HCT116 (cell line): ENCODE results near the gene GNLY. TPM values are rescaled to one million over a fixed set of nuclear protein-coding genes. Genes with fewer than 3 reads are reported as not detected.

Experiments used
- ATAC-seq: fragments of 200-7000 bp; cut with Tn5 transposase; 2 replicates; pipeline ENCODE4 v1.9.1; 2020; ENCODE audit warnings: mild to moderate bottlenecking, moderate library complexity
- BruUV-seq: library from RNA; stranded (reverse); fragments of 400-500 nt; replicated peaks from 2 replicates; lab custom pipeline; 2021; lab: Mats Ljungman, UMichigan
- CTCF ChIA-PET: fragments of 300-600 bp; sonication (Branson Sonifier 250); formaldehyde crosslinking; loops from one replicate; lab custom pipeline; 2021; ENCODE audit warnings: antibody characterized with exemption; lab: Charles Lee
- POLR2A ChIA-PET: fragments of 300-600, 350-600 bp; sonication (Branson Sonifier 250); formaldehyde crosslinking; loops from one replicate; lab custom pipeline; 2021; ENCODE audit warnings: antibody characterized with exemption; lab: Charles Lee
- RAD21 ChIA-PET, 2 experiments: fragments of 300-600 bp; sonication (Branson Sonifier 250); formaldehyde crosslinking; loops; one replicate each; lab custom pipeline; 2023; ENCODE audit warnings: low total read pairs in 2 of 2; ENCODE audit not compliant: uncharacterized antibody in 2 of 2, unreplicated experiment in 2 of 2, low non-redundant PET in 1 of 2; lab: Charles Lee
- DNase-seq: peaks from one replicate; pipeline ENCODE4 v3.0.0-alpha.2; 2010; ENCODE audit warnings: low read depth, low spot score
- H2AFZ ChIP-seq: fragments of 200-600 bp; shearing (Covaris generic), sonication (generic); 2 replicates; pipeline ENCODE4 v1.6.1; 2017; ENCODE audit warnings: low read depth, mixed run types, mixed read lengths, antibody characterized with exemption, low read length; ENCODE audit not compliant: poor library complexity, severe bottlenecking
- H3K27ac ChIP-seq: 2 replicates; pipeline ENCODE4 v1.5.1; 2012; ENCODE audit warnings: low read depth, low read length
- H3K27me3 ChIP-seq: fragments of 200-600 bp; sonication (generic); 2 replicates; pipeline ENCODE4 v1.6.1; 2016; ENCODE audit warnings: mixed run types, low read length, mixed read lengths; ENCODE audit not compliant: insufficient read depth
- H3K36me3 ChIP-seq, 2 experiments: fragments of 200-500 bp in 1 of 2; fragments of 200-600 bp in 1 of 2; sonication (Bioruptor generic) in 1 of 2; sonication (generic) in 1 of 2; 2 replicates each; pipeline versions ENCODE4 v1.5.1 to v1.6.1; 2014 to 2016; ENCODE audit warnings: low read length in 2 of 2, inconsistent platforms in 1 of 2, mixed read lengths in 1 of 2, mixed run types in 1 of 2; ENCODE audit not compliant: insufficient read depth in 2 of 2, control insufficient read depth in 1 of 2
- H3K4me1 ChIP-seq, 2 experiments: fragments of 200-600 bp in 1 of 2; sonication (generic) in 1 of 2; 2 replicates each; pipeline versions ENCODE4 v1.5.1 to v1.6.1; 2012 to 2017; ENCODE audit warnings: low read length in 2 of 2, inconsistent platforms in 1 of 2, mild to moderate bottlenecking in 1 of 2, mixed read lengths in 1 of 2, mixed run types in 1 of 2, moderate library complexity in 1 of 2; ENCODE audit not compliant: insufficient read depth in 2 of 2, control insufficient read depth in 1 of 2
- H3K4me2 ChIP-seq: fragments of 200-600 bp; sonication (generic); 2 replicates; pipeline ENCODE4 v1.6.1; 2017; ENCODE audit warnings: mixed run types, low read length, mixed read lengths
- H3K4me3 ChIP-seq, 2 experiments: fragments of 200-600 bp in 1 of 2; sonication (generic) in 1 of 2; replicated peaks in 1 of 2; 2 replicates each; pipeline ENCODE4 v1.5.1; 2011 to 2016; ENCODE audit warnings: low read length in 2 of 2, control low read depth in 1 of 2, low read depth in 1 of 2, mild to moderate bottlenecking in 1 of 2, mixed read lengths in 1 of 2, mixed run types in 1 of 2
- H3K79me2 ChIP-seq: fragments of 200-600 bp; sonication (generic); 2 replicates; pipeline ENCODE4 v1.6.1; 2017; ENCODE audit warnings: mild to moderate bottlenecking, mixed run types, low read length, moderate library complexity, mixed read lengths; ENCODE audit not compliant: insufficient read depth
- H3K9ac ChIP-seq: fragments of 200-600 bp; sonication (generic); 2 replicates; pipeline ENCODE4 v1.6.1; 2016; ENCODE audit warnings: low read length, mixed read lengths
- H3K9me2 ChIP-seq: fragments of 200-600 bp; sonication (generic), shearing (Covaris generic); 2 replicates; pipeline ENCODE4 v1.6.1; 2017; ENCODE audit warnings: mixed run types, mild to moderate bottlenecking, moderate library complexity; ENCODE audit not compliant: insufficient read depth
- H3K9me3 ChIP-seq, 2 experiments: fragments of 200-500 bp in 1 of 2; fragments of 200-600 bp in 1 of 2; sonication (Bioruptor generic) in 1 of 2; sonication (generic) in 1 of 2; 2 replicates each; pipeline ENCODE4 v1.6.1; 2014 to 2017; ENCODE audit warnings: low read length in 2 of 2, mixed read lengths in 2 of 2, inconsistent platforms in 1 of 2, low read depth in 1 of 2, mild to moderate bottlenecking in 1 of 2, mixed run types in 1 of 2, moderate library complexity in 1 of 2; ENCODE audit not compliant: control insufficient read depth in 1 of 2, insufficient read depth in 1 of 2
- H4K20me1 ChIP-seq: fragments of 200-600 bp; sonication (generic), shearing (Covaris generic); 2 replicates; pipeline ENCODE4 v1.6.1; 2017; ENCODE audit warnings: mixed run types, mild to moderate bottlenecking, moderate library complexity; ENCODE audit not compliant: insufficient read depth
- EGR1 ChIP-seq: IDR thresholded peaks from 2 replicates; pipeline ENCODE4 v1.6.1; 2012; ENCODE audit warnings: low read depth
- EZH2 ChIP-seq: fragments of 200-600 bp; sonication (generic); IDR thresholded peaks from 2 replicates; pipeline ENCODE4 v1.6.1; 2017; ENCODE audit warnings: antibody characterized with exemption, mixed run types
- EZH2phosphoT487 ChIP-seq: fragments of 200-600 bp; IDR thresholded peaks from 2 replicates; pipeline ENCODE4 v1.6.1; 2018; ENCODE audit warnings: antibody characterized with exemption, borderline replicate concordance
- FOSL1 ChIP-seq: IDR thresholded peaks from 2 replicates; pipeline ENCODE4 v1.6.1; 2012; ENCODE audit warnings: low read depth
- JUND ChIP-seq: IDR thresholded peaks from 2 replicates; pipeline ENCODE4 v1.6.1; 2012
- POLR2A ChIP-seq: IDR thresholded peaks from 2 replicates; pipeline ENCODE4 v1.7.0; 2011; ENCODE audit warnings: borderline replicate concordance; ENCODE audit not compliant: insufficient read depth, insufficient read length; ENCODE audit errors: extremely low read depth
- RAD21 ChIP-seq: IDR thresholded peaks from 2 replicates; pipeline ENCODE4 v1.6.1; 2012; ENCODE audit warnings: low read depth, mild to moderate bottlenecking
- SIN3A ChIP-seq: IDR thresholded peaks from 2 replicates; pipeline ENCODE4 v1.6.1; 2012; ENCODE audit warnings: low read depth
- SP1 ChIP-seq: IDR thresholded peaks from 2 replicates; pipeline ENCODE4 v1.6.1; 2012; ENCODE audit warnings: low read depth
- SRF ChIP-seq: IDR thresholded peaks from 2 replicates; pipeline ENCODE4 v1.6.1; 2012; ENCODE audit warnings: low read depth
- YY1 ChIP-seq: IDR thresholded peaks from 2 replicates; pipeline ENCODE4 v1.6.1; 2011; ENCODE audit warnings: low read length, low read depth, moderate library complexity, mild to moderate bottlenecking; ENCODE audit not compliant: insufficient replicate concordance; ENCODE audit errors: extremely low read depth
- ZFX ChIP-seq: fragments of 450-650 bp; IDR thresholded peaks from 2 replicates; pipeline ENCODE4 v1.6.1; 2017
- ZNF274 ChIP-seq: fragments of 200-500 bp; sonication (Bioruptor generic); IDR thresholded peaks from 2 replicates; pipeline ENCODE4 v1.6.1; 2014; ENCODE audit warnings: mild to moderate bottlenecking, low read depth, low read length, inconsistent platforms
- intact Hi-C: fragments of 100-400 bp; cut with micrococcal nuclease; formaldehyde crosslinking; loops from 2 replicates; pipeline ENCODE4 v1.10.0; 2022
- total RNA-seq: library from RNA; stranded (reverse); gene quantifications from one replicate; pipeline ENCODE4 v1.2.1, GENCODE V29; 2021; ENCODE audit not compliant: unreplicated experiment
- TF ChIP-seq, protein P1 (sequence below): IDR thresholded peaks from 2 replicates; pipeline ENCODE4 v1.6.1; 2011; ENCODE audit warnings: mild to moderate bottlenecking, low read length, moderate library complexity; ENCODE audit not compliant: insufficient replicate concordance; ENCODE audit errors: extremely low read depth
- TF ChIP-seq, protein P2 (sequence below): IDR thresholded peaks from 2 replicates; pipeline ENCODE4 v1.6.1; 2012
- TF ChIP-seq, protein P3 (sequence below): IDR thresholded peaks from 2 replicates; pipeline ENCODE4 v1.6.1; 2012; ENCODE audit warnings: low read depth

The GNLY gene
- total RNA-seq, 1 experiment from 2014 or later: 0.74 TPM

DNA sequence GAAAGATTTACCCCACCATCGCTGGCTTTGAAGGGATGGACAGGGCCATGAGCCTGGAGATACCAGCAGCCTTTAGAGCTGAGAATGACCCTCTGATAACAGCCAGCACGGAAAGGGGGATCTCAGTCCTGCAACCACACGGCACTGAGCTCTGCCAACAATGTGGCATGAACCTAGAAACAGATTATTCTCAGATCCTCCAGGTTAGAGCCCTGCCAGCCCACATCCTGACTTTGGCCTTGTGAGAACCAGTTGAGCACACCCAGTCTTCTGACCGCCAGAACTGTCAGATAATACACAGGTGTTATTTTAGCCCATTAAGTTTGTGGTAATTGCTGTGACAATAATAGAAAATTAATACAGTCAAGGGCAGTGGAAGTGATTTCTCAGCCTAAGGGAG, 9.4 kb upstream of the GNLY start:
- Histone ChIP-seq H4K20me1 (no peaks in the 10 kb centered on the region), H3K9me3 (no peaks in the 10 kb centered on the region), H3K27me3 (no peaks in the 10 kb centered on the region), H3K27ac (no peak overlapping the region), H3K9ac (no peak overlapping the region), H3K4me2 (no peak overlapping the region), H3K4me1 (peaks cover 16 to 33% of the 10 kb centered on the region in 2 experiments), H3K36me3 (no peaks in the 10 kb centered on the region), H2AFZ (no peak overlapping the region), H3K4me3 (no peak overlapping the region), H3K9me2 (no peaks in the 10 kb centered on the region), H3K79me2 (no peaks in the 10 kb centered on the region)
- no peak for TF ChIP-seq SP1
- TF ChIP-seq FOSL1: no peak
- TF ChIP-seq EZH2: no peak
- TF ChIP-seq, protein P1, sequence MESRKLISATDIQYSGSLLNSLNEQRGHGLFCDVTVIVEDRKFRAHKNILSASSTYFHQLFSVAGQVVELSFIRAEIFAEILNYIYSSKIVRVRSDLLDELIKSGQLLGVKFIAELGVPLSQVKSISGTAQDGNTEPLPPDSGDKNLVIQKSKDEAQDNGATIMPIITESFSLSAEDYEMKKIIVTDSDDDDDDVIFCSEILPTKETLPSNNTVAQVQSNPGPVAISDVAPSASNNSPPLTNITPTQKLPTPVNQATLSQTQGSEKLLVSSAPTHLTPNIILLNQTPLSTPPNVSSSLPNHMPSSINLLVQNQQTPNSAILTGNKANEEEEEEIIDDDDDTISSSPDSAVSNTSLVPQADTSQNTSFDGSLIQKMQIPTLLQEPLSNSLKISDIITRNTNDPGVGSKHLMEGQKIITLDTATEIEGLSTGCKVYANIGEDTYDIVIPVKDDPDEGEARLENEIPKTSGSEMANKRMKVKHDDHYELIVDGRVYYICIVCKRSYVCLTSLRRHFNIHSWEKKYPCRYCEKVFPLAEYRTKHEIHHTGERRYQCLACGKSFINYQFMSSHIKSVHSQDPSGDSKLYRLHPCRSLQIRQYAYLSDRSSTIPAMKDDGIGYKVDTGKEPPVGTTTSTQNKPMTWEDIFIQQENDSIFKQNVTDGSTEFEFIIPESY: no peak
- TF ChIP-seq, protein P2, sequence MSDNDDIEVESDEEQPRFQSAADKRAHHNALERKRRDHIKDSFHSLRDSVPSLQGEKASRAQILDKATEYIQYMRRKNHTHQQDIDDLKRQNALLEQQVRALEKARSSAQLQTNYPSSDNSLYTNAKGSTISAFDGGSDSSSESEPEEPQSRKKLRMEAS: no peak
- TF ChIP-seq POLR2A: no peak
- TF ChIP-seq YY1: no peak
- TF ChIP-seq EGR1: no peak
- TF ChIP-seq, protein P3, sequence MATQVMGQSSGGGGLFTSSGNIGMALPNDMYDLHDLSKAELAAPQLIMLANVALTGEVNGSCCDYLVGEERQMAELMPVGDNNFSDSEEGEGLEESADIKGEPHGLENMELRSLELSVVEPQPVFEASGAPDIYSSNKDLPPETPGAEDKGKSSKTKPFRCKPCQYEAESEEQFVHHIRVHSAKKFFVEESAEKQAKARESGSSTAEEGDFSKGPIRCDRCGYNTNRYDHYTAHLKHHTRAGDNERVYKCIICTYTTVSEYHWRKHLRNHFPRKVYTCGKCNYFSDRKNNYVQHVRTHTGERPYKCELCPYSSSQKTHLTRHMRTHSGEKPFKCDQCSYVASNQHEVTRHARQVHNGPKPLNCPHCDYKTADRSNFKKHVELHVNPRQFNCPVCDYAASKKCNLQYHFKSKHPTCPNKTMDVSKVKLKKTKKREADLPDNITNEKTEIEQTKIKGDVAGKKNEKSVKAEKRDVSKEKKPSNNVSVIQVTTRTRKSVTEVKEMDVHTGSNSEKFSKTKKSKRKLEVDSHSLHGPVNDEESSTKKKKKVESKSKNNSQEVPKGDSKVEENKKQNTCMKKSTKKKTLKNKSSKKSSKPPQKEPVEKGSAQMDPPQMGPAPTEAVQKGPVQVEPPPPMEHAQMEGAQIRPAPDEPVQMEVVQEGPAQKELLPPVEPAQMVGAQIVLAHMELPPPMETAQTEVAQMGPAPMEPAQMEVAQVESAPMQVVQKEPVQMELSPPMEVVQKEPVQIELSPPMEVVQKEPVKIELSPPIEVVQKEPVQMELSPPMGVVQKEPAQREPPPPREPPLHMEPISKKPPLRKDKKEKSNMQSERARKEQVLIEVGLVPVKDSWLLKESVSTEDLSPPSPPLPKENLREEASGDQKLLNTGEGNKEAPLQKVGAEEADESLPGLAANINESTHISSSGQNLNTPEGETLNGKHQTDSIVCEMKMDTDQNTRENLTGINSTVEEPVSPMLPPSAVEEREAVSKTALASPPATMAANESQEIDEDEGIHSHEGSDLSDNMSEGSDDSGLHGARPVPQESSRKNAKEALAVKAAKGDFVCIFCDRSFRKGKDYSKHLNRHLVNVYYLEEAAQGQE: no peak
- no peak for TF ChIP-seq SRF
- TF ChIP-seq JUND: no peak
- no peak for TF ChIP-seq RAD21
- no peak for TF ChIP-seq ZFX
- no peak for TF ChIP-seq EZH2phosphoT487
- TF ChIP-seq ZNF274: no peak
- no peak for TF ChIP-seq SIN3A
- ChIA-PET RAD21 (no interaction called here), POLR2A (no interaction called here), CTCF (no interaction called here)
- ATAC-seq (no peak), DNase-seq (no peak)
- intact Hi-C loops: no loop called here
- no TSS peak for BruUV-seq
